ENCODE data around the gene SULT2A1. TPM values are rescaled to one million over a fixed set of nuclear protein-coding genes. Genes with fewer than 3 reads are reported as not detected.

SULT2A1 gene
- total and polyA plus RNA-seq, 2 of the 4 experiments (the other 2 are of a cell fraction): not detected

- no peak overlapping the region for H3K14ac ChIP-seq (replicated peaks; ENCODE audit: low read depth, low read length)
- no peak for DNase-seq
- H4K5ac ChIP-seq (ENCODE audit: low read depth, low read length): no peak overlapping the region
- no peak overlapping the region for H3K23ac ChIP-seq (ENCODE audit: low read depth, low read length)
- no peak overlapping the region for H2AFZ ChIP-seq (replicated peaks; ENCODE audit: low read length, poor library complexity)
- no peak overlapping the region for H2AK5ac ChIP-seq (ENCODE audit: low read depth, low read length)
- H2BK120ac ChIP-seq (ENCODE audit: low read depth, low read length): no peak overlapping the region
- H3K27me3 ChIP-seq (ENCODE audit: control insufficient read depth, insufficient read depth, low read length): peaks cover 2% of the 10 kb centered on the region
- intact Hi-C loops (cut with micrococcal nuclease) (no loop called here), dilution Hi-C loops (cut with HindIII; ENCODE audit: low sequenced_read_pairs, unreplicated experiment) (no loop called here), in situ Hi-C loops (cut with MboI; ENCODE audit: low sequenced_read_pairs) (no loop called here)
- no peak overlapping the region for H3K27ac ChIP-seq (ENCODE audit: insufficient read depth, low read length)
- no peak overlapping the region for H3K18ac ChIP-seq (ENCODE audit: low read depth, low read length)
- H3K9ac ChIP-seq (ENCODE audit: low read depth, low read length): no peak overlapping the region
- no peaks in the 10 kb centered on the region for H3K9me3 ChIP-seq (ENCODE audit: control insufficient read depth, insufficient read depth, low read length)
- POLR2A ChIA-PET (ENCODE audit: unreplicated experiment): no interaction called here
- no peaks in the 10 kb centered on the region for H4K20me1 ChIP-seq (ENCODE audit: insufficient read depth, low read length)
- H3K36me3 ChIP-seq (ENCODE audit: control insufficient read depth, insufficient read depth, low read length): no peaks in the 10 kb centered on the region
- no peak overlapping the region for H4K91ac ChIP-seq (ENCODE audit: insufficient read depth, low read depth, low read length)
- H4K8ac ChIP-seq (ENCODE audit: low read depth in 2 of 2, low read length in 2 of 2): no peak overlapping the region
- H2AK9ac ChIP-seq (replicated peaks; ENCODE audit: low read depth, low read length, poor library complexity): no peak overlapping the region
- no peaks in the 10 kb centered on the region for H3K4me1 ChIP-seq (ENCODE audit: control insufficient read depth, insufficient read depth, low read length)
- no peak overlapping the region for H2BK5ac ChIP-seq (ENCODE audit: low read depth, low read length, poor library complexity, severe bottlenecking)
- H3K4ac ChIP-seq (ENCODE audit: low read depth, low read length): no peak overlapping the region
- CTCF ChIA-PET: no interaction called here
- H2BK15ac ChIP-seq (ENCODE audit: low read depth, low read length): no peak overlapping the region
- no peaks in the 10 kb centered on the region for H3K79me1 ChIP-seq (ENCODE audit: low read depth in 1 of 2, low read length in 2 of 2)
- no peak overlapping the region for H3K4me3 ChIP-seq (ENCODE audit: insufficient read depth, low read depth, low read length)
- H3K56ac ChIP-seq (ENCODE audit: extremely low read depth, insufficient read depth, low read length): no peak overlapping the region
- no peaks in the 10 kb centered on the region for H3K9me1 ChIP-seq (ENCODE audit: insufficient read depth, low read length)
- TF ChIP-seq MAZ (IDR thresholded peaks at IDR 0.05; ENCODE audit: borderline replicate concordance, low read depth, low read length) (no peak), MXI1 (IDR thresholded peaks at IDR 0.05; ENCODE audit: borderline replicate concordance, low read depth, low read length) (no peak), CEBPB (IDR thresholded peaks at IDR 0.05; ENCODE audit: low read depth, low read length) (no peak), POLR2A (IDR thresholded peaks at IDR 0.05; ENCODE audit: low read depth, low read length) (no peak), RFX5 (IDR thresholded peaks at IDR 0.05; ENCODE audit: low read depth, low read length) (no peak), RCOR1 (IDR thresholded peaks at IDR 0.05; ENCODE audit: insufficient replicate concordance, low read length) (no peak), BHLHE40 (IDR thresholded peaks at IDR 0.05; ENCODE audit: low read depth, low read length) (no peak), NFE2L2 (IDR thresholded peaks at IDR 0.05; ENCODE audit: low read depth, low read length) (no peak), RAD21 (IDR thresholded peaks at IDR 0.05; ENCODE audit: low read length) (no peak), SMC3 (IDR thresholded peaks at IDR 0.05; ENCODE audit: low read depth, low read length) (no peak), MAFK (IDR thresholded peaks at IDR 0.05; ENCODE audit: low read depth, low read length) (no peak), CTCF (conservative IDR thresholded peaks at IDR 0.05; ENCODE audit: low read depth, low read length) (no peak), USF2 (IDR thresholded peaks at IDR 0.05; ENCODE audit: low read depth, low read length) (no peak), CHD1 (IDR thresholded peaks at IDR 0.05; ENCODE audit: low read depth, low read length) (no peak), FOS (IDR thresholded peaks at IDR 0.05; ENCODE audit: low read depth, low read length) (no peak), ELK1 (IDR thresholded peaks at IDR 0.05; ENCODE audit: borderline replicate concordance, low read depth, low read length) (no peak)
- ATAC-seq (ENCODE audit: low read depth): no peak
- BruUV-seq (replicated peaks): no TSS peak
- H2BK20ac ChIP-seq (ENCODE audit: low read depth, low read length): no peak overlapping the region
- WGBS, 2 experiments (ENCODE audit: extremely low coverage in 2 of 2, insufficient read length in 1 of 2): no CpG with 5 or more reads among the region's 4 CpGs
- H3K4me2 ChIP-seq (ENCODE audit: low read depth, low read length): no peak overlapping the region
These were observed 53.4 kb downstream of the SULT2A1 start for GRCh38 chr19:47832723-47833122.

All from IMR-90 (cell line).